Neural progenitor cell (in vitro differentiated cells): Measurements from ENCODE around the gene CCNY.

ENCODE experiments used
- CTCF ChIP-seq: fragments of 200-600 bp; sonication (generic); IDR thresholded peaks from 2 replicates; pipeline ENCODE4 v1.5.1; 2017; ENCODE audit warnings: antibody characterized with exemption, mild to moderate bottlenecking
- EZH2phosphoT487 ChIP-seq: fragments of 200-600 bp; sonication (generic); IDR thresholded peaks from 2 replicates; pipeline ENCODE4 v1.6.1; 2017; ENCODE audit warnings: antibody characterized with exemption

- TF ChIP-seq CTCF (no peak), EZH2phosphoT487 (no peak)
These were observed 110.1 kb downstream of the CCNY start for GRCh38 chr10:35446439-35446838.
